GM12878 (cell line): ENCODE results near the gene RNLS. TPM values are rescaled to one million over a fixed set of nuclear protein-coding genes. Genes with fewer than 3 reads are reported as not detected.
A peak's percentile ranks its signal among the peaks of the same experiment; 100 is the strongest.

Experiments used
- ATAC-seq: fragments of 200-7000 bp; cut with Tn5 transposase; 3 replicates; pipeline ENCODE4 v1.9.1; 2020; ENCODE audit warnings: mild to moderate bottlenecking, moderate library complexity
- BruUV-seq: library from RNA; stranded (reverse); fragments of 400-500 nt; replicated peaks from 2 replicates; lab custom pipeline; 2021; lab: Mats Ljungman, UMichigan
- CTCF ChIA-PET: fragments of 300-600 bp; sonication (Branson Sonifier 250); formaldehyde crosslinking; extraction: SDS; loops from one replicate; lab custom pipeline; 2021; ENCODE audit warnings: inconsistent platforms; lab: Yijun Ruan, JAX
- POLR2A ChIA-PET: fragments of 350-600 bp; formaldehyde crosslinking; extraction: SDS; loops from one replicate; lab custom pipeline; 2021; ENCODE audit warnings: inconsistent platforms; lab: Charles Lee
- RAD21 ChIA-PET: fragments of 300-600 bp; sonication (Branson Sonifier 250); formaldehyde crosslinking; loops from one replicate; lab custom pipeline; 2023; ENCODE audit warnings: antibody characterized with exemption; ENCODE audit not compliant: unreplicated experiment; lab: Charles Lee
- SMC1A ChIA-PET: fragments of 300-600 bp; sonication (Branson Sonifier 250); formaldehyde crosslinking; loops from one replicate; lab custom pipeline; 2023; ENCODE audit not compliant: unreplicated experiment, uncharacterized antibody; lab: Charles Lee
- DNase-seq: peaks from one replicate; pipeline ENCODE4 v3.0.0-alpha.2; 2011; ENCODE audit warnings: low read depth, low spot score
- FAIRE-seq: peaks from 3 replicates; lab custom pipeline; 2011; peaks lifted over from hg19 to GRCh38; lab: Jason Lieb, UNC
- H2AFZ ChIP-seq: 2 replicates; pipeline ENCODE4 v1.6.0; 2011; ENCODE audit warnings: low read depth, low read length, control low read depth; ENCODE audit not compliant: control insufficient read depth
- H3K27ac ChIP-seq: 2 replicates; pipeline ENCODE4 v1.5.1; 2011; ENCODE audit warnings: control low read depth; ENCODE audit not compliant: control insufficient read depth, insufficient read depth
- H3K27me3 ChIP-seq, 2 experiments: replicated peaks in 1 of 2; 2 replicates each; pipeline versions ENCODE4 v1.6.0 to v1.6.1; 2011; ENCODE audit warnings: low read length in 1 of 2; ENCODE audit not compliant: control insufficient read depth in 2 of 2, insufficient read depth in 2 of 2
- H3K36me3 ChIP-seq, 2 experiments: 2 replicates each; pipeline ENCODE4 v1.5.1; 2011; ENCODE audit warnings: low read length in 1 of 2; ENCODE audit not compliant: control insufficient read depth in 2 of 2, insufficient read depth in 2 of 2
- H3K4me1 ChIP-seq: 2 replicates; pipeline ENCODE4 v1.6.1; 2011; ENCODE audit warnings: mild to moderate bottlenecking, low read length, moderate library complexity, mixed read lengths; ENCODE audit not compliant: control insufficient read depth, insufficient read depth
- H3K4me2 ChIP-seq: 2 replicates; pipeline ENCODE4 v1.6.0; 2011; ENCODE audit warnings: control low read depth; ENCODE audit not compliant: control insufficient read depth, insufficient read depth
- H3K4me3 ChIP-seq: fragments of 200-600 bp; sonication (generic); 2 replicates; pipeline ENCODE4 v1.5.1; 2016
- H3K79me2 ChIP-seq: 2 replicates; pipeline ENCODE4 v1.6.0; 2011; ENCODE audit warnings: low read length; ENCODE audit not compliant: control insufficient read depth, insufficient read depth
- H3K9ac ChIP-seq: 2 replicates; pipeline ENCODE4 v1.8.0; 2011; ENCODE audit warnings: low read length, control low read depth, mixed read lengths; ENCODE audit not compliant: control insufficient read depth, insufficient read depth
- H3K9me3 ChIP-seq: replicated peaks from 3 replicates; pipeline ENCODE4 v1.5.1; 2011; ENCODE audit warnings: mild to moderate bottlenecking, low read length; ENCODE audit not compliant: control insufficient read depth, insufficient read depth
- H4K20me1 ChIP-seq: 2 replicates; pipeline ENCODE4 v1.6.0; 2011; ENCODE audit not compliant: control insufficient read depth, insufficient read depth
- ASH2L ChIP-seq: fragments of 300-600, 200-600 bp; sonication (generic); IDR thresholded peaks from 2 replicates; pipeline ENCODE4 v1.6.1; 2017; ENCODE audit warnings: low read depth, mild to moderate bottlenecking, borderline replicate concordance
- BMI1 ChIP-seq: fragments of 450-650 bp; IDR thresholded peaks from 2 replicates; pipeline ENCODE4 v1.6.1; 2016; ENCODE audit warnings: mild to moderate bottlenecking, moderate library complexity, borderline replicate concordance
- CBX5 ChIP-seq: sonication (generic); IDR thresholded peaks from 2 replicates; pipeline ENCODE4 v1.6.1; 2016; ENCODE audit warnings: low read depth, moderate library complexity, mild to moderate bottlenecking, inconsistent platforms
- GATAD2B ChIP-seq: fragments of 450-650 bp; conservative IDR thresholded peaks from 2 replicates; pipeline ENCODE4 v1.6.1; 2017; ENCODE audit warnings: low read depth, mild to moderate bottlenecking, moderate library complexity
- IKZF1 ChIP-seq: fragments of 450-650 bp; conservative IDR thresholded peaks from 2 replicates; pipeline ENCODE4 v1.6.1; 2017; ENCODE audit warnings: antibody characterized with exemption, mild to moderate bottlenecking
- JUND ChIP-seq: IDR thresholded peaks from 2 replicates; pipeline ENCODE4 v1.6.1; 2012; ENCODE audit warnings: low read depth, mild to moderate bottlenecking, low read length, improper control_type of control experiment, moderate library complexity
- KDM1A ChIP-seq: fragments of 200-600 bp; sonication (generic); IDR thresholded peaks from 2 replicates; pipeline ENCODE4 v1.6.1; 2016; ENCODE audit warnings: borderline replicate concordance
- LARP7 ChIP-seq: fragments of 450-650 bp; IDR thresholded peaks from 2 replicates; pipeline ENCODE4 v1.6.1; 2017; ENCODE audit warnings: mild to moderate bottlenecking
- MYB ChIP-seq: fragments of 150-350 bp; IDR thresholded peaks from 2 replicates; pipeline ENCODE4 v1.6.1; 2014; ENCODE audit warnings: mild to moderate bottlenecking, low read depth, low read length, borderline replicate concordance
- POLR2AphosphoS5 ChIP-seq: IDR thresholded peaks from 2 replicates; pipeline ENCODE4 v1.6.1; 2011; ENCODE audit warnings: mild to moderate bottlenecking, low read length, inconsistent platforms
- RCOR1 ChIP-seq: conservative IDR thresholded peaks from 2 replicates; pipeline ENCODE4 v1.6.1; 2012; ENCODE audit warnings: low read depth, low read length, improper control_type of control experiment
- RELB ChIP-seq: fragments of 450-650 bp; IDR thresholded peaks from 2 replicates; pipeline ENCODE4 v1.6.1; 2017; ENCODE audit warnings: low read depth, mild to moderate bottlenecking, moderate library complexity
- RFX5 ChIP-seq: IDR thresholded peaks from 2 replicates; pipeline ENCODE4 v1.6.1; 2011; ENCODE audit warnings: low read depth, low read length, improper control_type of control experiment
- SP1 ChIP-seq: IDR thresholded peaks from one replicate; pipeline ENCODE4 v1.6.1; 2011; ENCODE audit warnings: low read depth, low read length
- USF2 ChIP-seq: IDR thresholded peaks from 2 replicates; pipeline ENCODE4 v1.6.1; 2011; ENCODE audit warnings: low read depth, low read length, improper control_type of control experiment, borderline replicate concordance
- in situ Hi-C: fragments of 300-500 bp; cut with MboI; formaldehyde crosslinking; loops from 9 replicates; pipeline ENCODE4 v1.14.3; 2018; ENCODE audit warnings: mixed read lengths
- intact Hi-C: fragments of 100-400 bp; cut with micrococcal nuclease; formaldehyde crosslinking; loops from one replicate; pipeline ENCODE4 v1.14.2; 2022; ENCODE audit not compliant: unreplicated experiment
- polyA plus RNA-seq, 11 experiments: library from polyadenylated mRNA; depleted of rRNA in 4 of 11; unstranded in 6 of 11; stranded (reverse) in 5 of 11; fragments of >200 nt; fragmentation: Nextera tagmentation in 4 of 11; fragmentation: Illumina TruSeq in 1 of 11; extraction: Ambion mirVana in 4 of 11; extraction: Trizol in 1 of 11; gene quantifications; 1 replicate in 1 of 11; 2 replicates in 10 of 11; pipeline versions ENCODE4 v1.2.1 to v1.2.3, GENCODE V29; 2011 to 2016; ENCODE audit warnings: inconsistent platforms in 2 of 11, missing spikeins in 2 of 11, low read depth in 1 of 11
- total RNA-seq, 4 experiments: library from RNA; depleted of rRNA in 3 of 4; stranded (reverse); fragments of >200 nt in 3 of 4; fragmentation: Illumina TruSeq in 1 of 4; extraction: Trizol in 1 of 4; gene quantifications; 2 replicates each; pipeline versions ENCODE4 v1.2.1 to v1.2.3, GENCODE V29; 2013 to 2021
- TF ChIP-seq, protein P1 (sequence below): fragments of 450-650 bp; IDR thresholded peaks from 2 replicates; pipeline ENCODE4 v1.6.1; 2018; ENCODE audit warnings: borderline replicate concordance, mild to moderate bottlenecking; ENCODE audit not compliant: partially characterized antibody
- TF ChIP-seq, protein P2 (sequence below): fragments of 450-650 bp; IDR thresholded peaks from 2 replicates; pipeline ENCODE4 v1.6.1; 2016; ENCODE audit warnings: mild to moderate bottlenecking, moderate library complexity, borderline replicate concordance

The RNLS gene
- total and polyA plus RNA-seq, 10 of the 15 experiments (the other 5 are each of a cell fraction or from before 2014, with no cell fraction given) = 3.4 to 6.7 (median 4.6) TPM

GRCh38 chr10:88395677-88396076 is 187.4 kb downstream of the RNLS start:
- ChIA-PET SMC1A (no interaction called here), POLR2A (no interaction called here), RAD21 (interaction anchor here (0.7 kb wide), 1 partner anchor 9 kb away, joined by 4 read pairs; no protein-coding TSS in a partner anchor), CTCF (interaction anchor here (0.5 to 1.0 kb wide), 3 partner anchors 18 to 562 kb away, joined by 3 read pairs; no protein-coding TSS in a partner anchor)
- Histone ChIP-seq H3K27ac (no peak overlapping the region), H3K4me3 (no peak overlapping the region), H3K4me1 (peaks cover 13% of the 10 kb centered on the region), H4K20me1 (no peaks in the 10 kb centered on the region), H3K79me2 (no peaks in the 10 kb centered on the region), H3K9ac (no peak overlapping the region), H3K36me3 (no peaks in the 10 kb centered on the region), H3K4me2 (no peak overlapping the region), H3K9me3 (peaks cover 9% of the 10 kb centered on the region), H3K27me3 (no peaks in the 10 kb centered on the region), H2AFZ (no peak overlapping the region)
- ATAC-seq = no peak
- in situ Hi-C loops = no loop called here
- no TSS peak for BruUV-seq
- no peak for FAIRE-seq
- DNase-seq = no peak
- intact Hi-C loops = no loop called here
- TF ChIP-seq CBX5 (peak; percentile 99), BMI1 (no peak), POLR2AphosphoS5 (no peak), RCOR1 (no peak), LARP7 (no peak), MYB (no peak), IKZF1 (no peak), SP1 (no peak), RELB (0 out of 2 replicates have a peak, but pooled peaks have one; percentile 26), ASH2L (no peak), JUND (no peak), USF2 (no peak), RFX5 (no peak), GATAD2B (no peak), KDM1A (no peak)
- TF ChIP-seq, protein P1, sequence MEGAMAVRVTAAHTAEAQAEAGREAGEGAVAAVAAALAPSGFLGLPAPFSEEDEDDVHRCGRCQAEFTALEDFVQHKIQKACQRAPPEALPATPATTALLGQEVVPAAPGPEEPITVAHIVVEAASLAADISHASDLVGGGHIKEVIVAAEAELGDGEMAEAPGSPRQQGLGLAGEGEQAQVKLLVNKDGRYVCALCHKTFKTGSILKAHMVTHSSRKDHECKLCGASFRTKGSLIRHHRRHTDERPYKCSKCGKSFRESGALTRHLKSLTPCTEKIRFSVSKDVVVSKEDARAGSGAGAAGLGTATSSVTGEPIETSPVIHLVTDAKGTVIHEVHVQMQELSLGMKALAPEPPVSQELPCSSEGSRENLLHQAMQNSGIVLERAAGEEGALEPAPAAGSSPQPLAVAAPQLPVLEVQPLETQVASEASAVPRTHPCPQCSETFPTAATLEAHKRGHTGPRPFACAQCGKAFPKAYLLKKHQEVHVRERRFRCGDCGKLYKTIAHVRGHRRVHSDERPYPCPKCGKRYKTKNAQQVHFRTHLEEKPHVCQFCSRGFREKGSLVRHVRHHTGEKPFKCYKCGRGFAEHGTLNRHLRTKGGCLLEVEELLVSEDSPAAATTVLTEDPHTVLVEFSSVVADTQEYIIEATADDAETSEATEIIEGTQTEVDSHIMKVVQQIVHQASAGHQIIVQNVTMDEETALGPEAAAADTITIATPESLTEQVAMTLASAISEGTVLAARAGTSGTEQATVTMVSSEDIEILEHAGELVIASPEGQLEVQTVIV = no peak
- TF ChIP-seq, protein P2, sequence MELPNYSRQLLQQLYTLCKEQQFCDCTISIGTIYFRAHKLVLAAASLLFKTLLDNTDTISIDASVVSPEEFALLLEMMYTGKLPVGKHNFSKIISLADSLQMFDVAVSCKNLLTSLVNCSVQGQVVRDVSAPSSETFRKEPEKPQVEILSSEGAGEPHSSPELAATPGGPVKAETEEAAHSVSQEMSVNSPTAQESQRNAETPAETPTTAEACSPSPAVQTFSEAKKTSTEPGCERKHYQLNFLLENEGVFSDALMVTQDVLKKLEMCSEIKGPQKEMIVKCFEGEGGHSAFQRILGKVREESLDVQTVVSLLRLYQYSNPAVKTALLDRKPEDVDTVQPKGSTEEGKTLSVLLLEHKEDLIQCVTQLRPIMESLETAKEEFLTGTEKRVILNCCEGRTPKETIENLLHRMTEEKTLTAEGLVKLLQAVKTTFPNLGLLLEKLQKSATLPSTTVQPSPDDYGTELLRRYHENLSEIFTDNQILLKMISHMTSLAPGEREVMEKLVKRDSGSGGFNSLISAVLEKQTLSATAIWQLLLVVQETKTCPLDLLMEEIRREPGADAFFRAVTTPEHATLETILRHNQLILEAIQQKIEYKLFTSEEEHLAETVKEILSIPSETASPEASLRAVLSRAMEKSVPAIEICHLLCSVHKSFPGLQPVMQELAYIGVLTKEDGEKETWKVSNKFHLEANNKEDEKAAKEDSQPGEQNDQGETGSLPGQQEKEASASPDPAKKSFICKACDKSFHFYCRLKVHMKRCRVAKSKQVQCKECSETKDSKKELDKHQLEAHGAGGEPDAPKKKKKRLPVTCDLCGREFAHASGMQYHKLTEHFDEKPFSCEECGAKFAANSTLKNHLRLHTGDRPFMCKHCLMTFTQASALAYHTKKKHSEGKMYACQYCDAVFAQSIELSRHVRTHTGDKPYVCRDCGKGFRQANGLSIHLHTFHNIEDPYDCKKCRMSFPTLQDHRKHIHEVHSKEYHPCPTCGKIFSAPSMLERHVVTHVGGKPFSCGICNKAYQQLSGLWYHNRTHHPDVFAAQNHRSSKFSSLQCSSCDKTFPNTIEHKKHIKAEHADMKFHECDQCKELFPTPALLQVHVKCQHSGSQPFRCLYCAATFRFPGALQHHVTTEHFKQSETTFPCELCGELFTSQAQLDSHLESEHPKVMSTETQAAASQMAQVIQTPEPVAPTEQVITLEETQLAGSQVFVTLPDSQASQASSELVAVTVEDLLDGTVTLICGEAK = no peak
